ENCODE measurements around the gene ALG2.

Gene ALG2

GRCh38 chr9:99230206-99230605 lies 8.5 kb upstream of the ALG2 start:
- H3K4me3 ChIP-seq (ENCODE audit: low read length), result no peak overlapping the region
- DNase-seq (ENCODE audit: low read depth), result no peak
- no peak for TF ChIP-seq CTCF (IDR thresholded peaks at IDR 0.05; ENCODE audit: insufficient read depth, low read depth, low read length, missing control alignments)

GRCh38 chr9:99226054-99226453 lies 4.3 kb upstream of the ALG2 start:
- no peak overlapping the region for H3K4me3 ChIP-seq (ENCODE audit: low read length)
- DNase-seq (ENCODE audit: low read depth), result no peak
- no peak for TF ChIP-seq CTCF (IDR thresholded peaks at IDR 0.05; ENCODE audit: insufficient read depth, low read depth, low read length, missing control alignments)

GRCh38 chr9:99224445-99224844 lies 2.7 kb upstream of the ALG2 start:
- no peak for TF ChIP-seq CTCF (IDR thresholded peaks at IDR 0.05; ENCODE audit: insufficient read depth, low read depth, low read length, missing control alignments)
- no peak overlapping the region for H3K4me3 ChIP-seq (ENCODE audit: low read length)

GRCh38 chr9:99222416-99223270 lies 901 bp upstream of the ALG2 start:
- H3K4me3 ChIP-seq (ENCODE audit: low read length), result peak overlapping the region; percentile 99
- TF ChIP-seq CTCF (IDR thresholded peaks at IDR 0.05; ENCODE audit: insufficient read depth, low read depth, low read length, missing control alignments), result no peak
- peak; percentile 13 for DNase-seq (ENCODE audit: low read depth)

More at GRCh38 chr9:99224445-99224844, 2.7 kb upstream of the ALG2 start:
- DNase-seq (ENCODE audit: low read depth), result no peak

- peak overlapping the region; percentile 99 for H3K4me3 ChIP-seq (ENCODE audit: low read length)
- DNase-seq (ENCODE audit: low read depth), result no peak
- no peak for TF ChIP-seq CTCF (IDR thresholded peaks at IDR 0.05; ENCODE audit: insufficient read depth, low read depth, low read length, missing control alignments)
Measured at GRCh38 chr9:99221266-99221620, 499 bp downstream of the ALG2 start.

GRCh38 chr9:99220011-99220410 lies 1.7 kb downstream of the ALG2 start:
- DNase-seq (ENCODE audit: low read depth), result no peak
- no peak for TF ChIP-seq CTCF (IDR thresholded peaks at IDR 0.05; ENCODE audit: insufficient read depth, low read depth, low read length, missing control alignments)
- H3K4me3 ChIP-seq (ENCODE audit: low read length), result no peak overlapping the region

- TF ChIP-seq CTCF (IDR thresholded peaks at IDR 0.05; ENCODE audit: insufficient read depth, low read depth, low read length, missing control alignments), result no peak
- DNase-seq (ENCODE audit: low read depth), result no peak
- H3K4me3 ChIP-seq (ENCODE audit: low read length), result no peak overlapping the region
Measured at GRCh38 chr9:99216073-99216472, 5.7 kb downstream of the ALG2 start.

Data from epithelial cell of esophagus (primary cell).